KOPT-K1 (cell line): Measurements from ENCODE around the gene DUS3L.

Experiments used
- H3K27ac ChIP-seq: fragments of 200-600 bp; sonication (generic); 2 replicates; pipeline ENCODE4 v1.5.1; 2016; ENCODE audit warnings: antibody characterized with exemption, mild to moderate bottlenecking, low read depth, low read length; ENCODE audit not compliant: poor library complexity, severe bottlenecking
- H3K36me3 ChIP-seq: fragments of 200-600 bp; sonication (generic); 2 replicates; pipeline ENCODE4 v1.5.1; 2017; ENCODE audit warnings: antibody characterized with exemption, mild to moderate bottlenecking, low read length, moderate library complexity; ENCODE audit not compliant: insufficient read depth
- H3K9me3 ChIP-seq: fragments of 200-600 bp; sonication (generic); 2 replicates; pipeline ENCODE4 v1.5.1; 2017; ENCODE audit warnings: antibody characterized with exemption, low read length, mild to moderate bottlenecking; ENCODE audit not compliant: insufficient read depth, poor library complexity, severe bottlenecking

Gene DUS3L, protein sequence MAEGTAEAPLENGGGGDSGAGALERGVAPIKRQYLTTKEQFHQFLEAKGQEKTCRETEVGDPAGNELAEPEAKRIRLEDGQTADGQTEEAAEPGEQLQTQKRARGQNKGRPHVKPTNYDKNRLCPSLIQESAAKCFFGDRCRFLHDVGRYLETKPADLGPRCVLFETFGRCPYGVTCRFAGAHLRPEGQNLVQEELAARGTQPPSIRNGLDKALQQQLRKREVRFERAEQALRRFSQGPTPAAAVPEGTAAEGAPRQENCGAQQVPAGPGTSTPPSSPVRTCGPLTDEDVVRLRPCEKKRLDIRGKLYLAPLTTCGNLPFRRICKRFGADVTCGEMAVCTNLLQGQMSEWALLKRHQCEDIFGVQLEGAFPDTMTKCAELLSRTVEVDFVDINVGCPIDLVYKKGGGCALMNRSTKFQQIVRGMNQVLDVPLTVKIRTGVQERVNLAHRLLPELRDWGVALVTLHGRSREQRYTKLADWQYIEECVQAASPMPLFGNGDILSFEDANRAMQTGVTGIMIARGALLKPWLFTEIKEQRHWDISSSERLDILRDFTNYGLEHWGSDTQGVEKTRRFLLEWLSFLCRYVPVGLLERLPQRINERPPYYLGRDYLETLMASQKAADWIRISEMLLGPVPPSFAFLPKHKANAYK

DNA sequence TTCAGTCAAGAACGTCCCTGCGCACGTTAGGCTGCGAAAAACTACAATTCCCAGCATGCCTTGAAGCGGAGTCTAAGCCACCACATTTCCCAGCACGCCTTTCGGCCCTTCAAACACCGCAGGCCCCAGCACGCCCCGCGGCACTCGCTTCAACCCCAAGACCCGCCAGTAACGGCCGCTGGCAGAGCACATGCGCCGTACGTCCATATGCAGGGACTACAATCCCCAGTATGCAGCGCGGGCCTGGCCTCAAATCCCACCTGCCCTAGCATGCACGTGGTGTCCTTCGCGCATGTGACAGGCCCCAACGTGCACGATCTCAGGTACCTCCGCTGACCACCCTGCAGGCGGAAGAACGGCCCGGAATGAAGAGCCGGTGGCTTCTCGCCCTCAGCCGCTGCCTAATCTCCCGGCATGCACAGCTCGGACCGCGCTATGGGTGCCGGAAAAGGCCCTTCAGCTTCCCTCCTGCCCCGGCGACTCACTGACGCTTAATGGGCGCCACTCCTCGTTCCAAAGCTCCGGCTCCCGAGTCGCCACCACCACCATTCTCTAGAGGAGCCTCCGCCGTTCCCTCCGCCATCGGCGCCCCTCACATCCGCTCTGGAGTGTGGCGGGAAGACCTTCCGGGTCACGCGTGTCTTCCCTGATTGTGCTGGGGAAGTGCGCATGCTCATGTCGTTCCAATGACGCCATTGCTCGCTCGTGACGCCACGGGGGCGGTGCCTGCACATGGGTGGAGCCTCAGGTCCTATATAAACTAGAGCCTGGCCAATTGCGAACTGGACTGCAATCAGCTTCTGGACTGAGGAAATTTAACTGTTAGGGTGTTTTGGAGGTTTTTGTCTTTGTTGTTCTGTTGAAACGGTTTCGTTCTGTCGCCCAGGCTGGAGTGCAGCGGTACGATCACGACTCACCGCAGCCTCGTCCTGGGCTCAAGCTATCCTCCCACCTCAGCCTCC, at the start of gene DUS3L:
Gene DUS3L (minus strand): TSS at position 605 of the 962 bp plus-strand sequence. CDS start 22 bp downstream, at position 583.
- Histone ChIP-seq H3K36me3 (peaks cover 44% of the 10 kb centered on the region), H3K27ac (peak within 1 kb of the TSS; percentile 95), H3K9me3 (no peaks in the 10 kb centered on the region)

- Histone ChIP-seq H3K9me3 (no peaks in the 10 kb centered on the region), H3K27ac (no peak within 1 kb of the TSS), H3K36me3 (no peaks in the 10 kb centered on the region)
Measured at GRCh38 chr19:5839065-5840017, 48.4 kb upstream of the DUS3L start, which contains the start of gene FUT6. TSS of gene FUT6 (minus strand) at chr19:5839702. CDS start at chr19:5832567, 7,135 bp downstream.

- H3K9me3 ChIP-seq = no peaks in the 10 kb centered on the region
- H3K36me3 ChIP-seq = no peaks in the 10 kb centered on the region
- no peak overlapping the region for H3K27ac ChIP-seq
Measured at GRCh38 chr19:5838353-5839064, 47.5 kb upstream of the DUS3L start.

DNA sequence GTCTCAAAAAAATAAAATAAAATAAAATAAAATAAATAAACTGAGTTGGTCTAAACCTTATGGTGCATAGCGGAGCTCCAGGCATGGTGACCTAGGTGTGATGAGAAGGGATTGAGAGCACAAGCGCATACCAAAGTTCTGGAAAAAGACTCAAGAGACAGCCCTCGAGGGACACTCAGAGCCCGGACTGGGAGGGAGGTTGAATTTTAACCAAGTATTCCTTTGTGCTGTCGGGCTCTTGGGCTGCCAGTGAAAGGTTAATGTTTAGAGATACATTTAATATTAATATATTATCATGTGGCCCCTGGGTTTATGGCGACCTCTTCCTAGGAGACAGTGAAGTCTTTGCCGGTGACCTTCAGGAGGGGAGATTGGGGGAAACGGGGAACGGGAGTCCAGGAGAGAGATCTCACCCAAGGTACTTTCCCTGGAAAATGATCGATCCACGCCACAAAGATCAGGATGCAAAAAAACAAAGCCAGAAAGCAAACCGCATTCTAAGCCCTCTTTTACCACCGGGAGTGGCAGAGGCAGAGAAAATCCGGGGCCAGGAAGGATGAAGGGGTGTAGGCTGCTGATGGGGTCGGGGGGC, 46.9 kb upstream of the DUS3L start:
- Histone ChIP-seq H3K9me3 (no peaks in the 10 kb centered on the region), H3K27ac (no peak overlapping the region), H3K36me3 (no peaks in the 10 kb centered on the region)

- H3K9me3 ChIP-seq = no peaks in the 10 kb centered on the region
- H3K27ac ChIP-seq = no peak overlapping the region
Measured at GRCh38 chr19:5832527-5833216, 41.7 kb upstream of the DUS3L start.

GRCh38 chr19:5832061-5832460, 41.1 kb upstream of the DUS3L start:
- Histone ChIP-seq H3K9me3 (no peaks in the 10 kb centered on the region), H3K27ac (no peak overlapping the region), H3K36me3 (no peaks in the 10 kb centered on the region)

More at GRCh38 chr19:5832527-5833216, 41.7 kb upstream of the DUS3L start:
- no peaks in the 10 kb centered on the region for H3K36me3 ChIP-seq

- Histone ChIP-seq H3K9me3 (no peaks in the 10 kb centered on the region), H3K36me3 (no peaks in the 10 kb centered on the region), H3K27ac (no peak overlapping the region)
Measured at GRCh38 chr19:5831159-5831558, 40.2 kb upstream of the DUS3L start.

- Histone ChIP-seq H3K36me3 (no peaks in the 10 kb centered on the region), H3K27ac (no peak overlapping the region), H3K9me3 (no peaks in the 10 kb centered on the region)
Measured at GRCh38 chr19:5829567-5830310, 38.8 kb upstream of the DUS3L start.

DNA sequence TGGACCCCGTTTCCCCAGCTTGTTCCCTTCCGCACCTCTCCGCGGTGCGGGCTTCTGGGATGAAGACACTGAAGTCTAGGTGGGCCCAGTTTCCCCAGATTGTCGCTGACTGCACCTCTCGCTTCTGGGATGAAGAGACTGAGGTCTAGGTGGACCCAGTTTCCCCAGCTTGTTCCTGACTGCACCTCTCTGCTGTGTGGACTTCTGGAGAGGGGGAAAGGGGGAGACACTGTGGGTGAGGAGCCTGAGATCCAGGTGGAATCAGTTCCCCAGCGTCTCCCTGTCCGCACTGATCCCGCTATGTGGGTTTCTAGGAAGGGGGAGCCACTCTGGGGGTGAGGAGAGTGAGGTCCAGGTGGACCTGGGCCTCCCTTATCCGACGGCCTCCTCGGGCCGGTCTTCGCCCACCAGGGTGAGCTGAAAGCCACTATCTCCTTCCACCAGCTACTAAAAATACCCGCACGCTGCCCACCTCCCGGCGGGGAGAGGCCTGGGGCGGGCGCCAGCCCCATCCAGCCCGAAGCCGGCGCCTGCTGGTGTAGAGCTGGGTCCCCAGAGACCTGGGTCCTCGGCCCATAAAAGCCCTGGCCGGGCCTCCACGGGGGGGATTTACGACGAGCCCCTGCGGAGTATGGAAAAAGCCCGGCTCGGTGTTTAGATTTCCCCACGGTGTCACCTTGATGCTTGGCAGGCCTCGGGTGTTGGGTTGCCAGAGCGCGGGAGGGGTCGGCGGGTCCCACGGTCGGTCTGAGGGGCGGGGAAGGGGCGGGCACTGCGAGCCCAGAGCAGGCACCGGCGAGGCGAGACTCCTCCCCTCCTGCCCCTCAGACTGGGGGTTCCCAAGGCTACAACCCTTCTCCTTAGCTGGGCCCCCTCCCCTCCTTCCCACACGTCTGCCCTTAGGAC, 38.0 kb upstream of the DUS3L start:
- Histone ChIP-seq H3K27ac (peak overlapping the region; percentile 69), H3K36me3 (no peaks in the 10 kb centered on the region), H3K9me3 (no peaks in the 10 kb centered on the region)

- Histone ChIP-seq H3K36me3 (no peaks in the 10 kb centered on the region), H3K27ac (peak overlapping the region; percentile 69), H3K9me3 (no peaks in the 10 kb centered on the region)
Measured at GRCh38 chr19:5827891-5828660, 37.1 kb upstream of the DUS3L start.

DNA sequence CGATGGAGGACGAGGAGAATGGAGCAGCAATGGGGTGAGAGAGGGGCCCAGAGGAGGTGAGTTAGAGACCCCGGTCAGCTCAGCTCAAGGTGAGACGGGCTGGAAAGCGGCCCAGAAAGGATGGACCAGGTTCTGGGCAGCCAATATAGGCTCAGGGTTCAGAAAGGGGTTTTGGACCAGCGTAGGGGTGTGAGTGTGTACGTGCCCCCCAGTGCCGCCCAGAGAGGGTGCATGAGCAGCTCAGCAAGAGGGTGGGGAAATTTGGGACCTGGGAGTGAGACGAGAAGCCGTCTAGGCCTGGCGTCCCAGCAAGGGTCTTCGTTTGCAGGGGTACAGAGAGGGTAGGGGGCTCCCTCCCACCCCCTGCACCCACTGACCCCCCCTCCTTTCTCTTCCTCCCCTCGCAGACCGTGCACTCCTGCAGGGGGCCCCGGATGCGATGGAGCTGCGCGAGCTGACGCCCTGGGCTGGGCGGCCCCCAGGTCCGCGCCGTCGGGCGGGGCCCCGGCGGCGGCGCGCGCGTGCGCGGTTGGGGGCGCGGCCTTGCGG, 36.5 kb upstream of the DUS3L start:
- Histone ChIP-seq H3K9me3 (no peaks in the 10 kb centered on the region), H3K27ac (peak overlapping the region; percentile 69), H3K36me3 (no peaks in the 10 kb centered on the region)
